WTC11 (cell line): ENCODE results near the gene SYNGR2. TPM values are rescaled to one million over a fixed set of nuclear protein-coding genes. Genes with fewer than 3 reads are reported as not detected.

ENCODE experiments used
- ATAC-seq: fragments of 200-7000 bp; cut with Tn5 transposase; 2 replicates; pipeline ENCODE4 v1.10.0; 2021; ENCODE audit warnings: mild to moderate bottlenecking, moderate library complexity
- CTCF ChIA-PET: fragments of 300-600 bp; sonication (Branson Sonifier 250); formaldehyde crosslinking; loops from one replicate; lab custom pipeline; 2021; ENCODE audit warnings: antibody characterized with exemption; lab: Charles Lee
- POLR2A ChIA-PET: fragments of 350-600 bp; sonication (Branson Sonifier 250); formaldehyde crosslinking; loops from one replicate; lab custom pipeline; 2021; ENCODE audit warnings: antibody characterized with exemption; lab: Charles Lee
- DNase-seq: peaks from one replicate; pipeline ENCODE4 v3.0.0; 2021; ENCODE audit warnings: low spot score
- H3K27ac Mint-ChIP-seq: 2 replicates; pipeline ENCODE4 v1.8.0; 2021; ENCODE audit warnings: mixed read lengths
- H3K27me3 Mint-ChIP-seq: 2 replicates; pipeline ENCODE4 v1.8.0; 2021; ENCODE audit warnings: low read depth, mild to moderate bottlenecking, moderate library complexity, mixed read lengths
- H3K36me3 Mint-ChIP-seq: 2 replicates; pipeline ENCODE4 v1.8.0; 2021; ENCODE audit warnings: mixed read lengths
- H3K4me1 Mint-ChIP-seq: 2 replicates; pipeline ENCODE4 v1.8.0; 2022; ENCODE audit warnings: mixed read lengths
- H3K4me3 Mint-ChIP-seq: 2 replicates; pipeline ENCODE4 v1.8.0; 2021; ENCODE audit warnings: mild to moderate bottlenecking, moderate library complexity, mixed read lengths
- H3K9me3 Mint-ChIP-seq: 2 replicates; pipeline ENCODE4 v1.8.0; 2021; ENCODE audit warnings: mixed read lengths
- CBFB ChIP-seq: sonication (generic); formaldehyde crosslinking; IDR thresholded peaks from 2 replicates; pipeline ENCODE4 v1.8.1; 2022; ENCODE audit warnings: mild to moderate bottlenecking, low read depth, missing genetic modification reagents
- ESRRA ChIP-seq: sonication (generic); formaldehyde crosslinking; IDR thresholded peaks from 2 replicates; pipeline ENCODE4 v1.8.1; 2022; ENCODE audit warnings: mild to moderate bottlenecking, missing genetic modification reagents, borderline replicate concordance
- FOXP1 ChIP-seq: sonication (generic); formaldehyde crosslinking; IDR thresholded peaks from 2 replicates; pipeline ENCODE4 v1.8.0; 2022; ENCODE audit warnings: missing genetic modification reagents, mild to moderate bottlenecking, moderate library complexity, borderline replicate concordance
- HMGA2 ChIP-seq: fragments of 250-450 bp; sonication (Bioruptor Pico); IDR thresholded peaks from 2 replicates; pipeline ENCODE4 v1.4.0; 2021; ENCODE audit warnings: mild to moderate bottlenecking, moderate library complexity
- JAZF1 ChIP-seq: fragments of 250-450 bp; sonication (Bioruptor Pico); IDR thresholded peaks from 2 replicates; pipeline ENCODE4 v1.9.0; 2021; ENCODE audit warnings: moderate library complexity, mild to moderate bottlenecking, inconsistent platforms
- MYBL2 ChIP-seq: sonication (generic); formaldehyde crosslinking; IDR thresholded peaks from 2 replicates; pipeline ENCODE4 v1.8.1; 2023; ENCODE audit warnings: mild to moderate bottlenecking, moderate library complexity, missing genetic modification reagents
- NFATC4 ChIP-seq: fragments of 250-450 bp; sonication (Bioruptor Pico); IDR thresholded peaks from 2 replicates; pipeline ENCODE4 v1.9.0; 2021; ENCODE audit warnings: mild to moderate bottlenecking
- NR1H2 ChIP-seq: sonication (generic); formaldehyde crosslinking; IDR thresholded peaks from 2 replicates; pipeline ENCODE4 v1.9.0; 2021; ENCODE audit warnings: mild to moderate bottlenecking, moderate library complexity, missing genetic modification reagents
- SOX15 ChIP-seq: fragments of 250-450 bp; sonication (Bioruptor Pico); IDR thresholded peaks from 2 replicates; pipeline ENCODE4 v1.9.0; 2021; ENCODE audit warnings: mild to moderate bottlenecking
- SP1 ChIP-seq: sonication (generic); formaldehyde crosslinking; conservative IDR thresholded peaks from 2 replicates; pipeline ENCODE4 v1.8.1; 2022; ENCODE audit warnings: missing genetic modification reagents
- TCF7 ChIP-seq: sonication (generic); formaldehyde crosslinking; IDR thresholded peaks from 2 replicates; pipeline ENCODE4 v1.8.0; 2022; ENCODE audit warnings: mild to moderate bottlenecking, low read depth, missing genetic modification reagents, moderate library complexity
- ZNF317 ChIP-seq: sonication (generic); formaldehyde crosslinking; IDR thresholded peaks from 2 replicates; pipeline ENCODE4 v1.8.1; 2023; ENCODE audit warnings: low read depth, mild to moderate bottlenecking, moderate library complexity, missing genetic modification reagents, borderline replicate concordance
- ZNF423 ChIP-seq: fragments of 250-450 bp; sonication (Bioruptor Pico); IDR thresholded peaks from 2 replicates; pipeline ENCODE4 v2.1.2; 2022; ENCODE audit warnings: mild to moderate bottlenecking, moderate library complexity
- total RNA-seq: library from RNA; stranded (reverse); gene quantifications from 3 replicates; pipeline ENCODE4 v1.2.3, GENCODE V29; 2021
- TF ChIP-seq, protein P1 (sequence below): sonication (generic); formaldehyde crosslinking; IDR thresholded peaks from 2 replicates; pipeline ENCODE4 v1.8.1; 2023; ENCODE audit warnings: mild to moderate bottlenecking, missing genetic modification reagents
- TF ChIP-seq, protein P2 (sequence below): sonication (generic); formaldehyde crosslinking; IDR thresholded peaks from 2 replicates; pipeline ENCODE4 v1.8.1; 2023; ENCODE audit warnings: mild to moderate bottlenecking, missing genetic modification reagents, moderate library complexity
- TF ChIP-seq, protein P3 (sequence below): sonication (generic); formaldehyde crosslinking; IDR thresholded peaks from 2 replicates; pipeline ENCODE4 v1.8.0; 2022; ENCODE audit warnings: mild to moderate bottlenecking, missing genetic modification reagents
- TF ChIP-seq, protein P4 (sequence below): sonication (generic); formaldehyde crosslinking; IDR thresholded peaks from 2 replicates; pipeline ENCODE4 v1.8.0; 2022; ENCODE audit warnings: mild to moderate bottlenecking, missing genetic modification reagents
- TF ChIP-seq, protein P5 (sequence below): sonication (generic); formaldehyde crosslinking; IDR thresholded peaks from 2 replicates; pipeline ENCODE4 v1.8.0; 2022; ENCODE audit warnings: missing genetic modification reagents
- TF ChIP-seq, protein P6 (sequence below): sonication (generic); formaldehyde crosslinking; IDR thresholded peaks from 2 replicates; pipeline ENCODE4 v1.8.1; 2022; ENCODE audit warnings: missing genetic modification reagents, borderline replicate concordance

The SYNGR2 gene
- total RNA-seq, 1 experiment from 2014 or later, result 47.7 TPM

DNA sequence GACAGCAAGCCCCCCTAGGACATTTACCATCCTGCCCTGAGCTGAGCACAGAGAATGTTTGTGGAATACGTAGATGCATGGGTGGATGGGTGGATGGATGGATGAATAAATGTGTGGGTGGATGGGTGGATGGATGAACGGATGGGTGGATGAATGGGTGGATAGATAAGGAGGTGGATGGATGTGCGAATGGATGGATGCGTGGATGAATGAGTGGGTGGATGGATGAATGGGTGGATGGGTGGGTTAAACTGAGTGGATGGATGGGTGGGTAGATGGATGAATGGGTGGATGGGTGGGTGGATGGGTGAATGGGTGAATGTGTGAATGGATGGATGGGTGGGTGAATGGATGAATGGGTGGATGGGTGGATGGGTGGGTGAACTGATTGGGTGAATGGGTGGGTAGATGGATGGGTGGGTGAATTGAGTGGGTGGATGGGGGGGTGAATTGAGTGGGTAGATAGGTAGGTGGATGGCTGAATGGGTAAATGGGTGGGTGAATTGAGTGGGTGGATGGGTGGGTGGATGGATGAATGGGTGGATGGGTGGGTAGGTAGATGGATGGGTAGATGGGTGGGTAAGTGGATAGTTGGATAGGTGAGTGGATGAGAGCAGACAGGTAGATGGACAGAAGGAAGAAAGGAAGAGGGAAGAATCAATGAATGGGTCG, 45.0 kb upstream of the SYNGR2 start (continued):
- no peak for TF ChIP-seq ZNF423 (CRISPR knock-in tag)
- no peak for TF ChIP-seq HMGA2 (CRISPR knock-in tag)

DNA sequence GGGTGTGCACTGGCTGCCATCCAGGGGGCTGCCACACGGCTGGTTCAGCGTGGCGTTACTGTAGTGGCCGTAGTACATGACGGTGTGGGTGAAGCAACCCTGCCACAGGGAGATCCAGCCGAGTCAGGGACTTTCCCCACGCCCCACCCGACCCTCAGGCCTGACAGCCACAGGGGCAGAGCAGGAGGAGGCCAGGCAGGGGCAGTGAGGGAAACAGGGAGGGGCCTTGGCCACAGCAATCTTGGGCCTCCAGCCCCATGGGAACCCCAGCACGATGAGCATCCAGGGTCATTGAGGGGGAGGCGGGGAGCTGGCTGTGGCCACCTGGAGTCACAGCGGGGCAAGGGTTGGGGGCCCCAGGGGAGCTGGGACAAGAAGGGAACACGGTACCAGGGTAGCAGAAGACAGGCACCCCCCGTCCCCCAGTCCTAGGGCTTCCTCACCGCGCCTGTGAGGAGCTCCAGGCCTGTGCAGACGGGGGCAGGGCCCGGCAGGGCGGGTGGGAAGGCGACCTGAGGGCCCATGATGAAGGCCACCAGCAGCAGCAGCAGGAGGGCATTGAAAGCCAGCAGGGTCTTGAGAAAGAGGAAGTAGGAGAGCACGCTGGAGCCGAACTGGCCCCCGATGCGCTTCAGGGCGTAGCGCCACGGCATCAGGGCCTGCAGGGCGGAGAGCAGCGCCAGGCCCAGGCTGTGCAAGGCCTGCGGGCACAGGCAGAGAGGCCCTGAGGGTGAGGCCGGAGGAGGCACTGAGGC, 44.1 kb upstream of the SYNGR2 start:
- CTCF ChIA-PET, result interaction anchor here (1.4 to 1.6 kb wide), 2 partner anchors 10 to 13 kb away, joined by 3 to 4 read pairs; no protein-coding TSS in a partner anchor
- no peak for ATAC-seq
- DNase-seq, result no peak

DNA sequence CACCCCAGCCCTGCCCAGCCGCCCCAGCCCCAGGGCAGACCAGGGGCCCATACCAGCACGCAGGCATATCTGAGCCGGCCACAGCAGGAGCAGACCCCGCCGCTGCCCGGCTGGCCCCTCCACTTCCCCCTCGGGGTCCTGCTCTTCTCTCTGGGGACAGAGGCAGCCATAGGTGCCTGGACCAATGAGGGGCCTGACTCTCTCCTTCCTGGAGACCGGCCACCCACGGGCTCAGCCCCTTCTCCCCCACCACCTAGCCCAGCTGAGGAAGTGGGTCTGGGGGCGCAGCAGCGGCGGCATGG, 43.6 kb upstream of the SYNGR2 start:
- Mint-ChIP-seq H3K9me3 (no peaks in the 10 kb centered on the region), H3K27me3 (no peaks in the 10 kb centered on the region), H3K27ac (no peak overlapping the region), H3K36me3 (peaks cover 14% of the 10 kb centered on the region), H3K4me1 (peaks cover 12% of the 10 kb centered on the region), H3K4me3 (no peak overlapping the region)
- POLR2A ChIA-PET, result no interaction called here
- no peak for ATAC-seq
- CTCF ChIA-PET, result interaction anchor here (1.4 to 1.6 kb wide), 2 partner anchors 10 to 12 kb away, joined by 3 to 4 read pairs; no protein-coding TSS in a partner anchor
- no peak for DNase-seq
- TF ChIP-seq SP1 (CRISPR knock-in tag) (no peak), SOX15 (CRISPR knock-in tag) (no peak), MYBL2 (CRISPR knock-in tag) (no peak), ESRRA (no peak), NR1H2 (CRISPR knock-in tag) (no peak), ZNF317 (CRISPR knock-in tag) (no peak), NFATC4 (no peak)
- TF ChIP-seq, protein P1, sequence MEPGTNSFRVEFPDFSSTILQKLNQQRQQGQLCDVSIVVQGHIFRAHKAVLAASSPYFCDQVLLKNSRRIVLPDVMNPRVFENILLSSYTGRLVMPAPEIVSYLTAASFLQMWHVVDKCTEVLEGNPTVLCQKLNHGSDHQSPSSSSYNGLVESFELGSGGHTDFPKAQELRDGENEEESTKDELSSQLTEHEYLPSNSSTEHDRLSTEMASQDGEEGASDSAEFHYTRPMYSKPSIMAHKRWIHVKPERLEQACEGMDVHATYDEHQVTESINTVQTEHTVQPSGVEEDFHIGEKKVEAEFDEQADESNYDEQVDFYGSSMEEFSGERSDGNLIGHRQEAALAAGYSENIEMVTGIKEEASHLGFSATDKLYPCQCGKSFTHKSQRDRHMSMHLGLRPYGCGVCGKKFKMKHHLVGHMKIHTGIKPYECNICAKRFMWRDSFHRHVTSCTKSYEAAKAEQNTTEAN (CRISPR knock-in tag), result no peak
- TF ChIP-seq, protein P2, sequence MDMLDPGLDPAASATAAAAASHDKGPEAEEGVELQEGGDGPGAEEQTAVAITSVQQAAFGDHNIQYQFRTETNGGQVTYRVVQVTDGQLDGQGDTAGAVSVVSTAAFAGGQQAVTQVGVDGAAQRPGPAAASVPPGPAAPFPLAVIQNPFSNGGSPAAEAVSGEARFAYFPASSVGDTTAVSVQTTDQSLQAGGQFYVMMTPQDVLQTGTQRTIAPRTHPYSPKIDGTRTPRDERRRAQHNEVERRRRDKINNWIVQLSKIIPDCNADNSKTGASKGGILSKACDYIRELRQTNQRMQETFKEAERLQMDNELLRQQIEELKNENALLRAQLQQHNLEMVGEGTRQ, result no peak
- TF ChIP-seq, protein P3, sequence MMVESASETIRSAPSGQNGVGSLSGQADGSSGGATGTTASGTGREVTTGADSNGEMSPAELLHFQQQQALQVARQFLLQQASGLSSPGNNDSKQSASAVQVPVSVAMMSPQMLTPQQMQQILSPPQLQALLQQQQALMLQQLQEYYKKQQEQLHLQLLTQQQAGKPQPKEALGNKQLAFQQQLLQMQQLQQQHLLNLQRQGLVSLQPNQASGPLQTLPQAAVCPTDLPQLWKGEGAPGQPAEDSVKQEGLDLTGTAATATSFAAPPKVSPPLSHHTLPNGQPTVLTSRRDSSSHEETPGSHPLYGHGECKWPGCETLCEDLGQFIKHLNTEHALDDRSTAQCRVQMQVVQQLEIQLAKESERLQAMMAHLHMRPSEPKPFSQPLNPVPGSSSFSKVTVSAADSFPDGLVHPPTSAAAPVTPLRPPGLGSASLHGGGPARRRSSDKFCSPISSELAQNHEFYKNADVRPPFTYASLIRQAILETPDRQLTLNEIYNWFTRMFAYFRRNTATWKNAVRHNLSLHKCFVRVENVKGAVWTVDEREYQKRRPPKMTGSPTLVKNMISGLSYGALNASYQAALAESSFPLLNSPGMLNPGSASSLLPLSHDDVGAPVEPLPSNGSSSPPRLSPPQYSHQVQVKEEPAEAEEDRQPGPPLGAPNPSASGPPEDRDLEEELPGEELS, result no peak
- TF ChIP-seq, protein P4, sequence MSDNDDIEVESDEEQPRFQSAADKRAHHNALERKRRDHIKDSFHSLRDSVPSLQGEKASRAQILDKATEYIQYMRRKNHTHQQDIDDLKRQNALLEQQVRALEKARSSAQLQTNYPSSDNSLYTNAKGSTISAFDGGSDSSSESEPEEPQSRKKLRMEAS (CRISPR knock-in tag), result no peak
- TF ChIP-seq, protein P5, sequence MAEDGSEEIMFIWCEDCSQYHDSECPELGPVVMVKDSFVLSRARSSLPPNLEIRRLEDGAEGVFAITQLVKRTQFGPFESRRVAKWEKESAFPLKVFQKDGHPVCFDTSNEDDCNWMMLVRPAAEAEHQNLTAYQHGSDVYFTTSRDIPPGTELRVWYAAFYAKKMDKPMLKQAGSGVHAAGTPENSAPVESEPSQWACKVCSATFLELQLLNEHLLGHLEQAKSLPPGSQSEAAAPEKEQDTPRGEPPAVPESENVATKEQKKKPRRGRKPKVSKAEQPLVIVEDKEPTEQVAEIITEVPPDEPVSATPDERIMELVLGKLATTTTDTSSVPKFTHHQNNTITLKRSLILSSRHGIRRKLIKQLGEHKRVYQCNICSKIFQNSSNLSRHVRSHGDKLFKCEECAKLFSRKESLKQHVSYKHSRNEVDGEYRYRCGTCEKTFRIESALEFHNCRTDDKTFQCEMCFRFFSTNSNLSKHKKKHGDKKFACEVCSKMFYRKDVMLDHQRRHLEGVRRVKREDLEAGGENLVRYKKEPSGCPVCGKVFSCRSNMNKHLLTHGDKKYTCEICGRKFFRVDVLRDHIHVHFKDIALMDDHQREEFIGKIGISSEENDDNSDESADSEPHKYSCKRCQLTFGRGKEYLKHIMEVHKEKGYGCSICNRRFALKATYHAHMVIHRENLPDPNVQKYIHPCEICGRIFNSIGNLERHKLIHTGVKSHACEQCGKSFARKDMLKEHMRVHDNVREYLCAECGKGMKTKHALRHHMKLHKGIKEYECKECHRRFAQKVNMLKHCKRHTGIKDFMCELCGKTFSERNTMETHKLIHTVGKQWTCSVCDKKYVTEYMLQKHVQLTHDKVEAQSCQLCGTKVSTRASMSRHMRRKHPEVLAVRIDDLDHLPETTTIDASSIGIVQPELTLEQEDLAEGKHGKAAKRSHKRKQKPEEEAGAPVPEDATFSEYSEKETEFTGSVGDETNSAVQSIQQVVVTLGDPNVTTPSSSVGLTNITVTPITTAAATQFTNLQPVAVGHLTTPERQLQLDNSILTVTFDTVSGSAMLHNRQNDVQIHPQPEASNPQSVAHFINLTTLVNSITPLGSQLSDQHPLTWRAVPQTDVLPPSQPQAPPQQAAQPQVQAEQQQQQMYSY (CRISPR knock-in tag), result no peak
- TF ChIP-seq, protein P6, sequence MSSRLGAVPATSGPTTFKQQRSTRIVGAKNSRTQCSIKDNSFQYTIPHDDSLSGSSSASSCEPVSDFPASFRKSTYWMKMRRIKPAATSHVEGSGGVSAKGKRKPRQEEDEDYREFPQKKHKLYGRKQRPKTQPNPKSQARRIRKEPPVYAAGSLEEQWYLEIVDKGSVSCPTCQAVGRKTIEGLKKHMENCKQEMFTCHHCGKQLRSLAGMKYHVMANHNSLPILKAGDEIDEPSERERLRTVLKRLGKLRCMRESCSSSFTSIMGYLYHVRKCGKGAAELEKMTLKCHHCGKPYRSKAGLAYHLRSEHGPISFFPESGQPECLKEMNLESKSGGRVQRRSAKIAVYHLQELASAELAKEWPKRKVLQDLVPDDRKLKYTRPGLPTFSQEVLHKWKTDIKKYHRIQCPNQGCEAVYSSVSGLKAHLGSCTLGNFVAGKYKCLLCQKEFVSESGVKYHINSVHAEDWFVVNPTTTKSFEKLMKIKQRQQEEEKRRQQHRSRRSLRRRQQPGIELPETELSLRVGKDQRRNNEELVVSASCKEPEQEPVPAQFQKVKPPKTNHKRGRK (CRISPR knock-in tag), result no peak

More for the DNA sequence above, 44.1 kb upstream of the SYNGR2 start:
- Mint-ChIP-seq H3K27me3 (no peaks in the 10 kb centered on the region), H3K9me3 (no peaks in the 10 kb centered on the region), H3K4me1 (peaks cover 8% of the 10 kb centered on the region), H3K36me3 (peaks cover 14% of the 10 kb centered on the region), H3K27ac (no peak overlapping the region), H3K4me3 (no peak overlapping the region)
- POLR2A ChIA-PET, result no interaction called here
- no peak for TF ChIP-seq JAZF1
- no peak for TF ChIP-seq CBFB (CRISPR knock-in tag)
- no peak for TF ChIP-seq FOXP1 (CRISPR knock-in tag)
- no peak for TF ChIP-seq TCF7 (CRISPR knock-in tag)
